Subcutaneous abdominal adipose tissue (tissue), 5 donors: ENCODE results near the gene IFI6.
"Not testable (repeated sequence)": the region's sequence is repeated elsewhere in the genome, so short reads cannot be mapped to it uniquely, and the experiment has no call there.

Source experiments
- H3K27ac ChIP-seq: one replicate; pipeline ENCODE4 v1.7.0; 2013; ENCODE audit warnings: low read depth, mild to moderate bottlenecking, inconsistent platforms, low read length, moderate library complexity
- H3K27me3 ChIP-seq, 5 donors: one replicate each; pipeline ENCODE4 v1.7.0; 2013; ENCODE audit warnings: low read length in 5 of 5, inconsistent platforms in 1 of 5; ENCODE audit not compliant: control insufficient read depth in 5 of 5, insufficient read depth in 4 of 5
- H3K36me3 ChIP-seq, 5 donors: one replicate each; pipeline ENCODE4 v1.7.0; 2013; ENCODE audit warnings: low read length in 5 of 5; ENCODE audit not compliant: control insufficient read depth in 5 of 5, insufficient read depth in 5 of 5
- H3K4me1 ChIP-seq, 5 donors: one replicate each; pipeline ENCODE4 v1.7.0; 2013; ENCODE audit warnings: low read length in 5 of 5, mild to moderate bottlenecking in 3 of 5, moderate library complexity in 1 of 5; ENCODE audit not compliant: control insufficient read depth in 5 of 5, insufficient read depth in 5 of 5
- H3K4me3 ChIP-seq, 5 donors: one replicate each; pipeline ENCODE4 v1.7.0; 2013; ENCODE audit warnings: low read length in 5 of 5, low read depth in 1 of 5
- H3K9ac ChIP-seq, 5 donors: one replicate each; pipeline ENCODE4 v1.7.0; 2013; ENCODE audit warnings: low read length in 5 of 5, mild to moderate bottlenecking in 4 of 5, moderate library complexity in 3 of 5
- H3K9me3 ChIP-seq, 5 donors: one replicate each; pipeline ENCODE4 v1.7.0; 2013; ENCODE audit warnings: low read length in 5 of 5; ENCODE audit not compliant: control insufficient read depth in 5 of 5
- donor health status: healthy.
- donor health status: healthy.
- donor health status: healthy.
- donor health status: healthy.
- donor health status: healthy.

Gene IFI6

DNA sequence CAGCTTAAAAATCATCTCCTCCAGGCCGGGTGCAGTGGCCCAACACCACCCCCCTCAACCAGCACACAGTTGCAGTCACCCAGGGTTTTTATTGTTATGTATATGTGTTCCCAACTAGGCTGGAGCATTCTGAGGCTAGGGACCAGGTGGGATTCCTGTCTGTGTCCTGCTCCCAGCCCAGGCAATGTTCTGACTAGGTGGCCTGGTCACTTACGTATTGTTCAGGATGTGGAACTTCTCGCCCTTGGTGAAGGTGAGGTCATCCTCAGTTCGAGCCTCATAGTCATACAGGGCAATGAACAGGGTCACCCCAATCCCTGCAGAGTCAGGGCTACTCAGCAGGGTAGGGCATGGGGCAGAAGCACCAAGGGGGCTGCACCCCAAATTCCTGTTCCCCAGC, 49.2 kb downstream of the IFI6 start:
- Histone ChIP-seq H3K9me3 (no peaks in the 10 kb centered on the region), H3K27ac (no peak overlapping the region), H3K27me3 (no peaks in the 10 kb centered on the region), H3K4me1 (peaks cover 10 to 47% (median 38%) of the 10 kb centered on the region in 5 donors), H3K36me3 (no peaks in the 10 kb centered on the region), H3K4me3 (no peak overlapping the region), H3K9ac (no peak overlapping the region)

DNA sequence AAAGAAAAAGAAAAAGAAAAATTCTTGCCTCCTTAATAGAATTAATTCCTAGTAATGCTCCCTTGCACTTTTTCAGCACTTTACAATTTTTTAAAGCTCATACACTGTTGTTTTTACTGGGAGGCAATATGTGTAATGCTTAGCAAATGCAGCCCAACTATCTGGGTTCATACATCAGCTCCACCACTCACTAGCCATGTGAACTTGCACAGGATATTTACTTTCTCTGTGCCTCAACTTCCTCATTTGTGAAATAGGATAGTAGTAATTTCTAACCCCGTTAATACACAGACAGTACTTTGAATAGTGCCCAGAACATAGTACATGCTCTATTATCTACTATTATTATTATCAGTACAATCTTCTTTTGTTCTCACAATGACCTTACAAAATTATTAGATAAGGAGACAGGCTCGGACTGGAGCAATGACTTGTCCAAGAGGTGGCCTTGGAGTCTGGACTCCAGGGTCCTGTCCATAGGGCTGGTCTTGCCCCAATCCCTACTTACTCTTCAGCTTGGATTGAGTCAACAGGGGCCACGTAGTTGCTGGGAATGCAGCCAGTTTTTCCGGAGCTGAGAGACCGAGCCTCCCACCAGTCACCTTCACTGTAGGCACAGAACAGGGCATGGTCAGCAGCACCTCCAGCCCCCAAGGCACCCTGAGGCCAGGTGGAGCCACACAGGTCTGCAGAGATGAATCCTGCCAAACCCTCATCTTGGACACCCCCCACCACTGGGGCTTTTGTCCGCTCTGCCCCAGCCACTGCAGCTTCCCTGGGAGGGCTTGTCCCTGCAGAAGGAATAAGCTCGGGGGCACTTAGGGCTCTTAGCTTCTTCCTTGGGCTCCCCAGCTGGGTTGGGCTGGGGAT, 50.7 kb downstream of the IFI6 start:
- Histone ChIP-seq H3K27me3 (no peaks in the 10 kb centered on the region), H3K4me1 (peaks cover 10 to 36% (median 30%) of the 10 kb centered on the region in 5 donors), H3K4me3 (peak overlapping the region in 1 of 5 donors; percentile 9), H3K36me3 (no peaks in the 10 kb centered on the region), H3K27ac (no peak overlapping the region), H3K9ac (no peak overlapping the region), H3K9me3 (no peaks in the 10 kb centered on the region)

DNA sequence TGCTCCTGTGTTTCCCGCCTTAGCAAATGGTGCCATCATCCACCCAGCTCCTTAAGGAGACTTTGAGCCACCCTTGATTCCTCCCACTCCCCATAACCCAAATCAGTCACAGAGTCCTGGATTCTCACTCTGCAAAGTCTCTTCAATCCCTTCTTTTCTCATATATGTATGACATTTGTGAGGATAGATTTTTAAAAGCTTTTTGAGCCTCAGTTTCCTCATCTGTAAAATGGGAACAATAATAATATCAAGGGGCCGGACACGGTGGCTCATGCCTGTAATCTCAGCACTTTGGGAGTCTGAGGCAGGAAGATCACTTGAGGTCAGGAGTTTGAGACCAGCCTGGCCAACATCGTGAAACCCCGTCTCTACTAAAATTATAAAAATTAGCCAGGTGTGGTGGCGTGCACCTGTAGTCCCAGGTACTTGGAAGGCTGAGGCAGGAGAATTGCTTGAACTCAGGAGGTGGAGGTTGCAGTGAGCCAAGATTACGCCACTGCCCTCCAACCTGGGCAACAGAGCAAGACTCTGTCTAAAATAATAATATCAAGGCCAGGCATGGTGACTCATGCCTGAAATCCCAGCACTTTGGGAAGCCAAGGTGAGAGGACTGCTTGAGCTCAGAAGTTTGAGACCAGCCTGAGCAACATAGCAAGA, 52.1 kb downstream of the IFI6 start:
- not testable (repeated sequence) for H3K36me3 ChIP-seq, H3K27me3 ChIP-seq, H3K4me3 ChIP-seq, H3K9me3 ChIP-seq, H3K9ac ChIP-seq, H3K27ac ChIP-seq
- H3K4me1 ChIP-seq, result peaks cover 3 to 23% (median 18%) of the 10 kb centered on the region in 5 donors

DNA sequence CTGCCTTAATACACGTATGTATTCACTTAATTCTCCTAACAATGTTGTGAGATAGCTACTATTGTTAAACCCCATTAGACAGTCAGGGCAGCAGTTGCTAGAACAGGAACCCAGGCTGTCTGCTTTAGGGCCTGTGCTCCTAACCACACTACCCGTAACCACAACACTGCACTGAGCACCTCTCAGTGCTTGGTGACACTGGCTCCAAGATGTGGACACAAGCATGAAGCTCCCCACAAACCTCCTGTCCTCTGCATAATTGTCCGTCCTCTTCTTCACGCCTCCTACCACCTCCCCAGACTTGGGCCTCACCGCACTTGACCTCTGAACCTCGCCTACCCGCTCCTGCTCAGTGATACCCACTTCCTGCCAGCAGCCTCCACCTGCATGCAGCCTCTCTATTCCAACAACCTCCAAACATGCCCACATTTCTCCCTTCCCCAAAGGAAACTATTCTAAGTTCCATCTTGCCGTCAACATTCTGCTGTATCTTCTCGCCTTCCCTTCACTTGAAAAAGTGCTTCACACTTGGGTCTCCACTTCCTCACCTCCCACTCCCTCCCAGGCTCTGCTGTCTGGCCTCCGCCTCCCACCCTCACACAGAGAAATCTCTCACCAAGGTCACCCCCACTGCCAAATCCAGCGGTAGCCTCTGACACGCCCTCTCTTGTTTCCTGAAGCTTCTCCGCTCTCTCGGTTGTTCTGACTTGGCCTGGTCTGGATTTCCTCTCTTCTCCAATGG, 53.5 kb downstream of the IFI6 start:
- peaks cover 0 to 3% (median 0%) of the 10 kb centered on the region in 5 donors for H3K36me3 ChIP-seq
- H3K27ac ChIP-seq, result no peak overlapping the region
- H3K27me3 ChIP-seq, result no peaks in the 10 kb centered on the region
- H3K9ac ChIP-seq, result no peak overlapping the region
- no peaks in the 10 kb centered on the region for H3K9me3 ChIP-seq
- peaks cover 0 to 18% (median 11%) of the 10 kb centered on the region in 5 donors for H3K4me1 ChIP-seq
- H3K4me3 ChIP-seq, result no peak overlapping the region

DNA sequence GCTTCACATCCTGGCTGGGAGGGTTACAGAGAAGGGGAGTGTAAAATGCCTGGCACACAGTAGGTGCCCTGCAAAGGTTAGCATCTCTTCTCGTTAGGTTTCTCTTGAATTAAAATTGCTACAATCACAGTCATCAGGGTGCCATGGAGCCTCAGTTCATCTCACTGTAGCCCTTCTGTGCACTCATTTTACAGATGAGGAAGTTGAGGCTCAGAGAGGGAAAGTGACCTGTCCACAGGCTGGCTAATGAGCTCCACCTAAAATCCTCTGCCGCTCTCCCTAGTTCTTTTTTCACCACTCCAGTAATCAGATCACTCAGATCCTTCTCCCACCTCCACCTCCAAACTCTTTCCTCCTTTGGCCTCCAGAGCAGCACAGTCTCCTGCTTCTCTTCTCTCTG, 54.6 kb downstream of the IFI6 start:
- peaks cover 0 to 3% (median 0%) of the 10 kb centered on the region in 5 donors for H3K36me3 ChIP-seq
- peaks cover 0 to 14% (median 11%) of the 10 kb centered on the region in 5 donors for H3K4me1 ChIP-seq
- no peaks in the 10 kb centered on the region for H3K9me3 ChIP-seq
- H3K27ac ChIP-seq, result no peak overlapping the region
- H3K9ac ChIP-seq, result no peak overlapping the region
- no peaks in the 10 kb centered on the region for H3K27me3 ChIP-seq
- no peak overlapping the region for H3K4me3 ChIP-seq

DNA sequence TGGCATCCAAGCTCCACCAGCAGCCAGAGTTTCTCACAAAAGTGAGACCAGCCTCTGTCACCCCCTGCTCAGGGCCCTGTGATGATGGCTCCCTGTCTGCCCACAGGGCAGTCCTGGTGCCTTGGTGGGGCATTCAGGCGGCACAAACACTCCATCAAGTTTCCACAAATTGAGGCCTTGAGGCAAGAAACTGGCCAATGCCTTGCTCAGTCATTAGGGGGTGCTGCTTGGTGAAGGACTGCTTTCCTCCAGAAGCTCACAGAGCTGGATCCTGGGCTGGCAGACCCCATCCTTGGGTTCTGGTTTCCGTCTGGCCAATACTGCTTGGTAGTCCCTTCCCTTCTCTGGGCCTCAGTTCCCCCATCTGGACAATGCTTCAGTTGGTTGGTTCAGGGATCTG, 55.6 kb downstream of the IFI6 start:
- Histone ChIP-seq H3K9ac (no peak overlapping the region), H3K4me3 (no peak overlapping the region), H3K36me3 (peaks cover 0 to 3% (median 0%) of the 10 kb centered on the region in 5 donors), H3K9me3 (no peaks in the 10 kb centered on the region), H3K27me3 (no peaks in the 10 kb centered on the region), H3K27ac (no peak overlapping the region), H3K4me1 (peaks cover 0 to 9% (median 3%) of the 10 kb centered on the region in 5 donors)
